Activated CD4-positive, alpha-beta T cell treated with anti-CD3 and anti-CD28 coated beads for 36 hours (primary cell): ENCODE measurements around the gene TSHR. TPM values are rescaled to one million over a fixed set of nuclear protein-coding genes. Genes with fewer than 3 reads are reported as not detected.
A peak's percentile ranks its signal among the peaks of the same experiment; 100 is the strongest.
"Not testable (repeated sequence)": the region's sequence is repeated elsewhere in the genome, so short reads cannot be mapped to it uniquely, and the experiment has no call there.

ENCODE experiments used
- ATAC-seq: fragments of 200-7000 bp; cut with Tn5 transposase; one replicate; pipeline ENCODE4 v1.10.0; 2021; ENCODE audit warnings: mild to moderate bottlenecking, moderate library complexity
- CTCF ChIA-PET: fragments of 350-600 bp; sonication (Branson Sonifier 250); formaldehyde crosslinking; loops from one replicate; lab custom pipeline; 2021; ENCODE audit warnings: antibody characterized with exemption; lab: Charles Lee
- POLR2A ChIA-PET: fragments of 350-600 bp; sonication (Branson Sonifier 250); formaldehyde crosslinking; loops from one replicate; lab custom pipeline; 2021; ENCODE audit warnings: antibody characterized with exemption, inconsistent platforms; lab: Charles Lee
- DNase-seq: peaks from one replicate; pipeline ENCODE4 v3.0.0-alpha.2; 2020
- H3K27ac Mint-ChIP-seq: one replicate; pipeline ENCODE4 v1.8.0; 2021; ENCODE audit warnings: mixed read lengths
- H3K27me3 Mint-ChIP-seq: one replicate; pipeline ENCODE4 v1.8.0; 2021; ENCODE audit warnings: mixed read lengths
- H3K36me3 Mint-ChIP-seq: one replicate; pipeline ENCODE4 v1.8.0; 2021; ENCODE audit warnings: low read depth, mixed read lengths
- H3K4me1 Mint-ChIP-seq: one replicate; pipeline ENCODE4 v1.8.0; 2021; ENCODE audit warnings: mixed read lengths
- H3K4me3 Mint-ChIP-seq: one replicate; pipeline ENCODE4 v1.8.0; 2021; ENCODE audit warnings: mild to moderate bottlenecking, moderate library complexity, mixed read lengths
- H3K9me3 Mint-ChIP-seq: one replicate; pipeline ENCODE4 v1.8.0; 2021; ENCODE audit warnings: low read depth, mixed read lengths
- intact Hi-C, 2 experiments: fragments of 100-400 bp; cut with DNase I in 1 of 2; cut with micrococcal nuclease in 1 of 2; formaldehyde crosslinking; loops; one replicate each; pipeline versions ENCODE4 v1.14.2 to v1.15.1; 2022 to 2024; cut with DNase I, micrococcal nuclease
- total RNA-seq, 2 experiments: library from RNA; stranded (reverse); gene quantifications; one replicate each; pipeline ENCODE4 v1.2.3, GENCODE V29; 2021

Gene TSHR
- total RNA-seq, 2 experiments from 2014 or later = not detected

GRCh38 chr14:80948291-80948690 lies 7.1 kb upstream of the TSHR start:
- no peaks in the 10 kb centered on the region for H3K36me3 Mint-ChIP-seq
- intact Hi-C loops = loop anchor here in 1 of 2 experiments (10.0 kb wide), 2 partner anchors 527 to 587 kb away; partner anchors contain the start of gene SEL1L
- no peaks in the 10 kb centered on the region for H3K27me3 Mint-ChIP-seq
- POLR2A ChIA-PET = no interaction called here
- no peak for DNase-seq
- no peak overlapping the region for H3K27ac Mint-ChIP-seq
- peaks cover 1% of the 10 kb centered on the region for H3K9me3 Mint-ChIP-seq
- CTCF ChIA-PET = no interaction called here
- no peak overlapping the region for H3K4me3 Mint-ChIP-seq
- no peak for ATAC-seq
- H3K4me1 Mint-ChIP-seq = peaks cover 26% of the 10 kb centered on the region

GRCh38 chr14:80951491-80951890 lies 3.9 kb upstream of the TSHR start:
- H3K27ac Mint-ChIP-seq = no peak overlapping the region
- intact Hi-C loops = no loop called here
- no peak overlapping the region for H3K4me3 Mint-ChIP-seq
- DNase-seq (no peak), ATAC-seq (no peak)
- H3K27me3 Mint-ChIP-seq = peaks cover 8% of the 10 kb centered on the region
- ChIA-PET POLR2A (no interaction called here), CTCF (interaction anchor here (0.6 kb wide), 1 partner anchor 174 kb away, joined by 3 read pairs; no protein-coding TSS in a partner anchor)
- H3K4me1 Mint-ChIP-seq = peaks cover 33% of the 10 kb centered on the region
- H3K9me3 Mint-ChIP-seq = no peaks in the 10 kb centered on the region
- no peaks in the 10 kb centered on the region for H3K36me3 Mint-ChIP-seq

- H3K4me3 Mint-ChIP-seq, DNase-seq, ATAC-seq, H3K27ac Mint-ChIP-seq, intact Hi-C loops, POLR2A ChIA-PET, H3K9me3 Mint-ChIP-seq, H3K36me3 Mint-ChIP-seq: not testable (repeated sequence)
- H3K27me3 Mint-ChIP-seq = peaks cover 13% of the 10 kb centered on the region
- CTCF ChIA-PET = interaction anchor here (10.2 kb wide), 1 partner anchor 34 kb away, joined by 119 read pairs; no protein-coding TSS in a partner anchor
- H3K4me1 Mint-ChIP-seq = peaks cover 25% of the 10 kb centered on the region
These were observed 2.2 kb upstream of the TSHR start for GRCh38 chr14:80953211-80953610.

GRCh38 chr14:80954687-80955299 lies 628 bp upstream of the TSHR start:
- ChIA-PET CTCF (interaction anchor here (0.6 to 10.2 kb wide), 7 partner anchors 13 to 216 kb away, joined by 3 to 119 read pairs (median 5); partner anchors contain the start of gene CEP128), POLR2A (no interaction called here)
- ATAC-seq (peak; percentile 67), DNase-seq (peak; percentile 82)
- Mint-ChIP-seq H3K4me3 (peak overlapping the region; percentile 75), H3K4me1 (peaks cover 41% of the 10 kb centered on the region), H3K27ac (peak overlapping the region; percentile 72), H3K27me3 (peaks cover 13% of the 10 kb centered on the region), H3K36me3 (no peaks in the 10 kb centered on the region), H3K9me3 (no peaks in the 10 kb centered on the region)
- intact Hi-C loops = loop anchor here (1.0 to 5.0 kb wide), 7 partner anchors 33 to 510 kb away; no protein-coding TSS in a partner anchor

- Mint-ChIP-seq H3K4me1 (peaks cover 46% of the 10 kb centered on the region), H3K9me3 (no peaks in the 10 kb centered on the region), H3K27ac (no peak overlapping the region), H3K36me3 (no peaks in the 10 kb centered on the region), H3K4me3 (peak overlapping the region; percentile 75), H3K27me3 (peaks cover 13% of the 10 kb centered on the region)
- intact Hi-C loops = loop anchor here (5.0 kb wide), 2 partner anchors 256 to 261 kb away; no protein-coding TSS in a partner anchor
- CTCF ChIA-PET = interaction anchor here (0.6 to 10.2 kb wide), 12 partner anchors 10 to 215 kb away, joined by 3 to 119 read pairs (median 4); partner anchors contain the start of gene CEP128
- POLR2A ChIA-PET = no interaction called here
- ATAC-seq (no peak), DNase-seq (no peak)
These were observed 681 bp downstream of the TSHR start for GRCh38 chr14:80956102-80956501.

- intact Hi-C loops = loop anchor here (5.0 kb wide), 2 partner anchors 255 to 260 kb away; no protein-coding TSS in a partner anchor
- peaks cover 46% of the 10 kb centered on the region for H3K4me1 Mint-ChIP-seq
- H3K36me3 Mint-ChIP-seq = no peaks in the 10 kb centered on the region
- H3K27ac Mint-ChIP-seq = no peak overlapping the region
- DNase-seq (no peak), ATAC-seq (no peak)
- no peak overlapping the region for H3K4me3 Mint-ChIP-seq
- H3K27me3 Mint-ChIP-seq = peaks cover 13% of the 10 kb centered on the region
- ChIA-PET POLR2A (no interaction called here), CTCF (interaction anchor here (1.4 to 10.2 kb wide), 3 partner anchors 30 to 214 kb away, joined by 3 to 119 read pairs (median 4); no protein-coding TSS in a partner anchor)
- H3K9me3 Mint-ChIP-seq = no peaks in the 10 kb centered on the region
These were observed 1.5 kb downstream of the TSHR start for GRCh38 chr14:80956922-80957321.

GRCh38 chr14:80957613-80958012 lies 2.2 kb downstream of the TSHR start:
- peaks cover 46% of the 10 kb centered on the region for H3K4me1 Mint-ChIP-seq
- H3K4me3 Mint-ChIP-seq = no peak overlapping the region
- intact Hi-C loops = loop anchor here (2.0 to 5.0 kb wide), 3 partner anchors 15 to 260 kb away; no protein-coding TSS in a partner anchor

GRCh38 chr14:80958226-80958625 lies 2.8 kb downstream of the TSHR start:
- no peak for DNase-seq
- ChIA-PET CTCF (interaction anchor here (0.6 to 10.2 kb wide), 4 partner anchors 16 to 213 kb away, joined by 3 to 119 read pairs (median 4); partner anchors contain the start of gene CEP128), POLR2A (no interaction called here)
- Mint-ChIP-seq H3K4me3 (no peak overlapping the region), H3K27ac (no peak overlapping the region), H3K4me1 (peaks cover 46% of the 10 kb centered on the region), H3K27me3 (peaks cover 13% of the 10 kb centered on the region), H3K36me3 (no peaks in the 10 kb centered on the region), H3K9me3 (no peaks in the 10 kb centered on the region)
- ATAC-seq = no peak
- intact Hi-C loops = loop anchor here (2.0 to 5.0 kb wide), 3 partner anchors 15 to 259 kb away; no protein-coding TSS in a partner anchor

More at GRCh38 chr14:80957613-80958012, 2.2 kb downstream of the TSHR start:
- ChIA-PET CTCF (interaction anchor here (0.6 to 10.2 kb wide), 3 partner anchors 29 to 214 kb away, joined by 3 to 119 read pairs (median 4); no protein-coding TSS in a partner anchor), POLR2A (no interaction called here)
- no peak overlapping the region for H3K27ac Mint-ChIP-seq
- ATAC-seq (no peak), DNase-seq (no peak)
- H3K27me3 Mint-ChIP-seq = peaks cover 13% of the 10 kb centered on the region
- no peaks in the 10 kb centered on the region for H3K36me3 Mint-ChIP-seq
- H3K9me3 Mint-ChIP-seq = no peaks in the 10 kb centered on the region

GRCh38 chr14:80958939-80959338 lies 3.5 kb downstream of the TSHR start:
- DNase-seq (no peak), ATAC-seq (no peak)
- Mint-ChIP-seq H3K4me1 (peaks cover 46% of the 10 kb centered on the region), H3K9me3 (no peaks in the 10 kb centered on the region), H3K27me3 (peaks cover 13% of the 10 kb centered on the region), H3K4me3 (no peak overlapping the region), H3K27ac (no peak overlapping the region), H3K36me3 (no peaks in the 10 kb centered on the region)
- intact Hi-C loops = loop anchor here (1.0 to 5.0 kb wide), 6 partner anchors 16 to 258 kb away; no protein-coding TSS in a partner anchor
- CTCF ChIA-PET = interaction anchor here (0.7 to 10.2 kb wide), 6 partner anchors 15 to 211 kb away, joined by 3 to 119 read pairs (median 5); partner anchors contain the start of gene CEP128
- POLR2A ChIA-PET = interaction anchor here (0.5 kb wide), 1 partner anchor 28 kb away, joined by 6 read pairs; no protein-coding TSS in a partner anchor

GRCh38 chr14:80959496-80959895 lies 4.1 kb downstream of the TSHR start:
- Mint-ChIP-seq H3K4me3 (peak overlapping the region; percentile 34), H3K36me3 (no peaks in the 10 kb centered on the region), H3K4me1 (peaks cover 45% of the 10 kb centered on the region), H3K27me3 (peaks cover 13% of the 10 kb centered on the region), H3K9me3 (no peaks in the 10 kb centered on the region), H3K27ac (no peak overlapping the region)
- CTCF ChIA-PET = interaction anchor here (0.6 to 10.2 kb wide), 8 partner anchors 14 to 211 kb away, joined by 3 to 119 read pairs (median 3); no protein-coding TSS in a partner anchor
- intact Hi-C loops = loop anchor here (1.0 to 5.0 kb wide), 6 partner anchors 17 to 258 kb away; no protein-coding TSS in a partner anchor
- ATAC-seq (peak; percentile 85), DNase-seq (peak; percentile 72)
- POLR2A ChIA-PET = interaction anchor here (0.5 to 1.0 kb wide), 3 partner anchors 18 to 36 kb away, joined by 3 to 6 read pairs (median 3); partner anchors contain the start of gene CEP128

- H3K4me1 Mint-ChIP-seq = peaks cover 3% of the 10 kb centered on the region
- no peak overlapping the region for H3K27ac Mint-ChIP-seq
- ChIA-PET POLR2A (no interaction called here), CTCF (interaction anchor here (1.1 kb wide), 1 partner anchor 21 kb away, joined by 4 read pairs; no protein-coding TSS in a partner anchor)
- no peaks in the 10 kb centered on the region for H3K27me3 Mint-ChIP-seq
- intact Hi-C loops = no loop called here
- DNase-seq = no peak
- no peaks in the 10 kb centered on the region for H3K9me3 Mint-ChIP-seq
- no peaks in the 10 kb centered on the region for H3K36me3 Mint-ChIP-seq
- no peak for ATAC-seq
- H3K4me3 Mint-ChIP-seq = no peak overlapping the region
These were observed 9.6 kb downstream of the TSHR start for GRCh38 chr14:80965037-80965436.
